Stimulated activated naive CD8-positive, alpha-beta T cell treated with anti-CD3 and anti-CD28 coated beads, Interleukin-15, amount 100 ng/mL, for 72 hours (primary cell): Measurements from ENCODE around the gene PDE3B.
A peak's percentile ranks its signal among the peaks of the same experiment; 100 is the strongest.
"Not testable (repeated sequence)": the region's sequence is repeated elsewhere in the genome, so short reads cannot be mapped to it uniquely, and the experiment has no call there.

ENCODE experiments used
- ATAC-seq: fragments of 150-1000 bp; cut with Tn5 transposase; 2 replicates; pipeline ENCODE4 v1.10.0; 2021; ENCODE audit warnings: mild to moderate bottlenecking, moderate library complexity
- DNase-seq, 2 donors: peaks; one replicate each; pipeline ENCODE4 v3.0.0; 2021 to 2022
- H3K27ac Mint-ChIP-seq, 2 donors: one replicate each; pipeline ENCODE4 v1.8.0; 2022; ENCODE audit warnings: mild to moderate bottlenecking in 2 of 2, mixed read lengths in 2 of 2, moderate library complexity in 2 of 2
- H3K27me3 Mint-ChIP-seq: one replicate; pipeline ENCODE4 v1.8.0; 2022; ENCODE audit warnings: mixed read lengths
- H3K4me1 Mint-ChIP-seq: one replicate; pipeline ENCODE4 v1.8.0; 2022; ENCODE audit warnings: mild to moderate bottlenecking, mixed read lengths
- H3K4me3 Mint-ChIP-seq, 2 donors: one replicate each; pipeline ENCODE4 v1.8.0; 2022; ENCODE audit warnings: mild to moderate bottlenecking in 2 of 2, mixed read lengths in 2 of 2, moderate library complexity in 1 of 2
- H3K9me3 Mint-ChIP-seq, 2 donors: one replicate each; pipeline ENCODE4 v1.8.0; 2022; ENCODE audit warnings: mixed read lengths in 2 of 2

The PDE3B gene

GRCh38 chr11:14633506-14634224 lies 9.9 kb upstream of the PDE3B start:
- not testable (repeated sequence) for H3K27me3 Mint-ChIP-seq, DNase-seq

GRCh38 chr11:14634813-14635212 lies 8.8 kb upstream of the PDE3B start:
- peaks cover 17 to 22% of the 10 kb centered on the region in 2 donors for H3K9me3 Mint-ChIP-seq
- ATAC-seq (no peak), DNase-seq (no peak)
- peak overlapping the region; percentile 38 to 92 for H3K27ac Mint-ChIP-seq
- H3K4me3 Mint-ChIP-seq = peak overlapping the region in 1 of 2 donors; percentile 64
- H3K27me3 Mint-ChIP-seq = no peaks in the 10 kb centered on the region
- peaks cover 47% of the 10 kb centered on the region for H3K4me1 Mint-ChIP-seq

More at GRCh38 chr11:14633506-14634224, 9.9 kb upstream of the PDE3B start:
- ATAC-seq, H3K27ac Mint-ChIP-seq, H3K4me3 Mint-ChIP-seq: not testable (repeated sequence)
- H3K9me3 Mint-ChIP-seq = peaks cover 17 to 22% of the 10 kb centered on the region in 2 donors
- peaks cover 44% of the 10 kb centered on the region for H3K4me1 Mint-ChIP-seq

- H3K9me3 Mint-ChIP-seq = peaks cover 17 to 22% of the 10 kb centered on the region in 2 donors
- ATAC-seq (peak; percentile 40), DNase-seq (no peak)
- H3K4me3 Mint-ChIP-seq = peak overlapping the region; percentile 30 to 64
- peak overlapping the region; percentile 73 to 91 for H3K27ac Mint-ChIP-seq
- H3K27me3 Mint-ChIP-seq = no peaks in the 10 kb centered on the region
- peaks cover 53% of the 10 kb centered on the region for H3K4me1 Mint-ChIP-seq
Observed at GRCh38 chr11:14635546-14635945, 8.1 kb upstream of the PDE3B start.

- H3K9me3 Mint-ChIP-seq = peaks cover 14 to 18% of the 10 kb centered on the region in 2 donors
- ATAC-seq = peak; percentile 86
- H3K4me1 Mint-ChIP-seq = peaks cover 59% of the 10 kb centered on the region
- DNase-seq = peak in 1 of 2 donors; percentile 49
- H3K27ac Mint-ChIP-seq = peak overlapping the region in 1 of 2 donors; percentile 91
- peak overlapping the region; percentile 19 to 68 for H3K4me3 Mint-ChIP-seq
- H3K27me3 Mint-ChIP-seq = no peaks in the 10 kb centered on the region
Observed at GRCh38 chr11:14636119-14636518, 7.5 kb upstream of the PDE3B start.

- Mint-ChIP-seq H3K4me1 (peaks cover 72% of the 10 kb centered on the region), H3K4me3 (peak overlapping the region in 1 of 2 donors; percentile 82), H3K9me3 (peaks cover 10 to 14% of the 10 kb centered on the region in 2 donors), H3K27me3 (no peaks in the 10 kb centered on the region), H3K27ac (no peak overlapping the region)
- DNase-seq (no peak), ATAC-seq (no peak)
Observed at GRCh38 chr11:14637868-14638409, 5.7 kb upstream of the PDE3B start.

DNA sequence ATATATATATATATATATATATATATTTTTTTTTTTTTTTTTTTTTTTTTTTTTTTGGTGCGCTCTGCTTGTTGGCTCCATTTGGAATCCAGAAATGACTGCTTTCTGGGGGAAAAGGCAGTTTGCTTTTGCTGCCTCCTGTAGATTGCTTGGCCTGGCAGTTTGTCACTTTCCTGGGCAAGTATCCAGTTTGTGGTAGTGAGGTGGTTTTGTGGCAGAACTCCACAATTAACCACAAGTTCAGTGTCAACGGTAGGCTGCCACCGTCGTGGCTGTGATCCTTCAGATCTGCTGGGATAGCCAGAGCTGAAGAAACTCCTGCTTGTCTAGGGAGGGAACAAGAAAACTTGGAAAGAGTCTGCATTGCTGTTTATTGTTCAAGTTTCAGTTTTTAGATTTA lies 5.0 kb upstream of the PDE3B start:
- Mint-ChIP-seq H3K4me3 (peak overlapping the region; percentile 54 to 82), H3K9me3 (peaks cover 10 to 14% of the 10 kb centered on the region in 2 donors), H3K4me1 (peaks cover 71% of the 10 kb centered on the region), H3K27ac (peak overlapping the region in 1 of 2 donors; percentile 75), H3K27me3 (no peaks in the 10 kb centered on the region)
- ATAC-seq = no peak
- DNase-seq = peak in 1 of 2 donors; percentile 22

DNA sequence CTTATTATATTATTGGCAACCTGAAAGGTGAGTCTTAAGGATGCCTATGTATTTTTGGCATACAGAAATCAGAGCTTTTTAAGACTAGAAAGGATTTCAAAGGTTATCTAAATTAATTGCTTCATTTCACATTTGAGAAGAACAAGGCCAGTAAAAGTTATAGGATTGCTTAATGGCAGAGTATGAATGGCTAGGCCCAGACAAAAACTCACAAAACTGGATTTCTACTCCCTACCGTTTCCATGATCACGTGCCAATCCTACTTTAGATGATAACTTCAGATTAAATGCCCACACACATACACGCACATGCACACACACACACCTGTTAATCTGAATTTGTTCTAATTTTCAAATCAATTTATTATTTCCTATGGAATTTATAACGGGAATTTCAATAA lies 1.8 kb upstream of the PDE3B start:
- DNase-seq (no peak), ATAC-seq (no peak)
- H3K27ac Mint-ChIP-seq = no peak overlapping the region
- H3K9me3 Mint-ChIP-seq = peaks cover 5 to 7% of the 10 kb centered on the region in 2 donors
- H3K27me3 Mint-ChIP-seq = no peaks in the 10 kb centered on the region
- peak overlapping the region; percentile 74 to 96 for H3K4me3 Mint-ChIP-seq
- peaks cover 39% of the 10 kb centered on the region for H3K4me1 Mint-ChIP-seq

GRCh38 chr11:14642453-14642852 lies 1.2 kb upstream of the PDE3B start:
- peaks cover 0 to under 1% of the 10 kb centered on the region in 2 donors for H3K9me3 Mint-ChIP-seq
- H3K4me1 Mint-ChIP-seq = peaks cover 32% of the 10 kb centered on the region
- no peaks in the 10 kb centered on the region for H3K27me3 Mint-ChIP-seq

DNA sequence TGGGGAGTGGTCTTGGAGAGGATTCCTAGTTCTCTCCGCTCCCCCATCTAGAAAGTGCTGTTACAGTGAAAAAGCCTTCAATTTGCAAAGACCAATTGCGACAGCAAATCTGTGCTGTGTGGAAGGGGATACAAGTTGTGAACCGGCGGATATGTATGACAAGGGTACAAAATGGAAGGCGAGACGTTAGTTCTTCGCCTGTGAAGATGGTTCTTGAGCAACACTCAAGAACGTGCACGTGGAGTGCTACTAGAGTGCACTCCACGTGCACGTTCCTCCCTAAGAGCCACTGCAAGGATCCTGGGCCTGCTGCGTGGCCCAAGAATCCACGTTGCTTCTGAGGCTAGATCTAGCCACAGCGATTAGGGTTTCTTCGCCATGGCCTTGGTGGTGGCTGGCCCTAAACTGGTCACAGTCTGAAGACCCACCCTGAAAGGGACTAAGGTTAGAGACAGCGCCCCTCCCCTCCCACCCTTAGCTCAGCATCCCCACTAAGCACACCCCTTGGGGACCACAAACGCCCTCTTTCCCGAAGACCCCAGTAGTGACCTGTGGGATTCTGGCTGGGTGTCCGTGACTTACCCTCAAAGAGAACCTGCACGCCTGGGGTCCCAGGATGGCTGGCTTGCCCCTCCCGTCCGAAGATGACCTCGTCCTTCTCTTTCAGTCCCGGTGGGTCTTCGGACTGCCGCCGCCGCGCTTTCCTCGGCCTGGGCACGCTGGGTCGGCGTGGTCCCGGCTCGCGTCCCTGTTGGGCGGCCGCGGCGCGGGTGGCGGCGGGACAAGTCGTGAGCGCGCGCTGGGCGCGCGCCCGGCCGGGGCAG lies 519 bp upstream of the PDE3B start:
- H3K4me1 Mint-ChIP-seq = peaks cover 31% of the 10 kb centered on the region
- peak overlapping the region; percentile 69 to 95 for H3K27ac Mint-ChIP-seq
- no peaks in the 10 kb centered on the region for H3K27me3 Mint-ChIP-seq
- no peaks in the 10 kb centered on the region for H3K9me3 Mint-ChIP-seq
- DNase-seq = peak in 1 of 2 donors; percentile 32
- peak overlapping the region; percentile 74 to 96 for H3K4me3 Mint-ChIP-seq
- peak; percentile 19 for ATAC-seq

More at GRCh38 chr11:14642453-14642852, 1.2 kb upstream of the PDE3B start:
- DNase-seq (no peak), ATAC-seq (no peak)
- H3K27ac Mint-ChIP-seq = peak overlapping the region; percentile 59 to 95
- H3K4me3 Mint-ChIP-seq = peak overlapping the region; percentile 74 to 96

DNA sequence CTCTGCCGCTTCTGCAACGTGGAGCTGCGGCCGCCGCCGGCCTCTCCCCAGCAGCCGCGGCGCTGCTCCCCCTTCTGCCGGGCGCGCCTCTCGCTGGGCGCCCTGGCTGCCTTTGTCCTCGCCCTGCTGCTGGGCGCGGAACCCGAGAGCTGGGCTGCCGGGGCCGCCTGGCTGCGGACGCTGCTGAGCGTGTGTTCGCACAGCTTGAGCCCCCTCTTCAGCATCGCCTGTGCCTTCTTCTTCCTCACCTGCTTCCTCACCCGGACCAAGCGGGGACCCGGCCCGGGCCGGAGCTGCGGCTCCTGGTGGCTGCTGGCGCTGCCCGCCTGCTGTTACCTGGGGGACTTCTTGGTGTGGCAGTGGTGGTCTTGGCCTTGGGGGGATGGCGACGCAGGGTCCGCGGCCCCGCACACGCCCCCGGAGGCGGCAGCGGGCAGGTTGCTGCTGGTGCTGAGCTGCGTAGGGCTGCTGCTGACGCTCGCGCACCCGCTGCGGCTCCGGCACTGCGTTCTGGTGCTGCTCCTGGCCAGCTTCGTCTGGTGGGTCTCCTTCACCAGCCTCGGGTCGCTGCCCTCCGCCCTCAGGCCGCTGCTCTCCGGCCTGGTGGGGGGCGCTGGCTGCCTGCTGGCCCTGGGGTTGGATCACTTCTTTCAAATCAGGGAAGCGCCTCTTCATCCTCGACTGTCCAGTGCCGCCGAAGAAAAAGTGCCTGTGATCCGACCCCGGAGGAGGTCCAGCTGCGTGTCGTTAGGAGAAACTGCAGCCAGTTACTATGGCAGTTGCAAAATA lies 816 bp downstream of the PDE3B start:
- peak; percentile 45 for ATAC-seq
- DNase-seq = peak; percentile 61 to 65
- H3K27ac Mint-ChIP-seq = peak overlapping the region; percentile 71 to 97
- no peaks in the 10 kb centered on the region for H3K27me3 Mint-ChIP-seq
- peak overlapping the region; percentile 74 to 96 for H3K4me3 Mint-ChIP-seq
- no peaks in the 10 kb centered on the region for H3K9me3 Mint-ChIP-seq
- H3K4me1 Mint-ChIP-seq = peaks cover 37% of the 10 kb centered on the region

DNA sequence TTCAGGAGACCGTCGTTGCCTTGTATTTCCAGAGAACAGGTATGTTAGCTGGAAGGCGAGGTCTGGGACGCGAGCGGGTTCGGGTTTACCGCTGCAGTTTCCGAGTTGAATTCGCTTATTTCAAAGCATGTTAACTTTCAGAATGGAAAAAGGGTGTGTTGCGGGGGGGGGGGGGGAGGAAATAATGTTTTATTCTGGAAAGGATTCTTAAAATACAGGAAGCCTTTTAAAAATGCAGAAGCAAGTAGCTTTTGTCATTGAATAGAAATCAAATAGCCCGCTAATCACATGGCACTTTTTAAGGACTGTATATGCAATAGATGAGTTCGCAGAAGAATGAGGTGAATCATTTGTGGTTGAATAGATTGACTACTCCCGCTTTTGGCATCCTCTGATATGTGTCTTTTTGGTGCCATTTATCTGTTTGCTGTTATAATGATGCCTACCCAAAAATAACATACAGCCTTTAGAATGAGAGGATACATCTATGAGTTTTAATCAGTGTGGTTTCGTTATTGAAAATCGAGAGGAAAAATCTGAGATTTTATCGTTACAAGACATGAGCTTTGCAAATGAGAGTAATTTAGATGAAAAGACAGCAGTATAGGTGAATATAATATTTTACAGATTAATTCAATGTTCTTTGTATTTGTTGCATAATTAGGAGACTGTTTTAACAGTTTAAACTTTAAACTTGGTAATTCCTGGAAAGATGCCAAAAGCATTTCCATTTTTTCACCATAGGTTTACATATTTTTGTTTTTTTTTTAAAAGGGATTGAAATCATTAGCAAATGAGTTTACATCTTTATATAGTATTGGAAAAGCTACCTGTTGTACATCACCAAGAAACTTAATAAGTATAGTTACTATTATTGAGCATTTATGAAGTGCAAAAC lies 1.7 kb downstream of the PDE3B start:
- Mint-ChIP-seq H3K27ac (peak overlapping the region; percentile 71 to 97), H3K4me3 (peak overlapping the region; percentile 74 to 96), H3K4me1 (peaks cover 38% of the 10 kb centered on the region), H3K27me3 (no peaks in the 10 kb centered on the region), H3K9me3 (peaks cover 0 to 1% of the 10 kb centered on the region in 2 donors)
- peak; percentile 47 for ATAC-seq
- DNase-seq = no peak

DNA sequence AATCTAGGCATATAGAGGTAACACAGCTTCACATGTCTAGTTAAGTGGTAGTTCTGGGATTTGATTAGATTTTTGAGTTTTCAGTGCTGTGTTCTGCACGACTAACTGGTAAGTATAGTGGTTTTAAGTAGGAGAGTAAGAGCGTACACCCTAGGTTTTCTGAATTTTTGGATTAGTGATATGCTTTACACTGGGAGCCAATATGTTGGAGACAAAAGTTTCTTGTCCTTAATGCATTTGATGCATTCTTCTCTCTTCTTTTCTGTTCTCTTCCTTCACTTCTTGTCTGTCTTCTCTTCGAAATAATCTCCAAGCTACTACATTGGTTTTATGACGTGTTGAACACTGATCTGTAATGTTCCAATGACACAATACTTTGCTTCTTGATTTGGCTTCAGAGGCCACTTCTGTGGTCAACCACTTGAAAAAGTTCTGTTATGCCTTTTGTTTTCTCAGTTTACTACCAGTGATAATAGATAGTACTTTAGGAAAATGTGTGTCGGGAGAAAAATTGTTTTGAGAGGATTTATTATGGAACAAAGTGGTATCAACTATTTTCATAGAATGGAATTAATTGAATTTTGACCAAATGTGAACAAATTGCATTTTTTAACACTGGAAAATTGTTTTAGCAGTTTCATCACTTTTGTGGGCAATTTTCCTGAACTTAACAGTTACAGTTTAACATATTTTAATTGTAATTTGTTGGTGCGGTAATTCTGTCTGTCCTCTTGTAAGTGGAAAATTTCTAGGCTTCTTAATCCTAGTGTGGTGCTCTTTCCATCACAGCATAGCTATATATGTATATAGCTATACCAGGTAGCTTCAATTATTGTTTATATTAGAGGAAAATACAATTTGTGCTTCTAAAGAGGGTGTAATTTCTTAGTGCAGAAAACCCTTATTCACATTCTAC lies 2.6 kb downstream of the PDE3B start:
- ATAC-seq = peak; percentile 43
- Mint-ChIP-seq H3K27ac (peak overlapping the region; percentile 71 to 97), H3K27me3 (no peaks in the 10 kb centered on the region), H3K9me3 (peaks cover 0 to 5% of the 10 kb centered on the region in 2 donors), H3K4me3 (peak overlapping the region; percentile 74 to 96), H3K4me1 (peaks cover 40% of the 10 kb centered on the region)
- peak; percentile 15 to 49 for DNase-seq

DNA sequence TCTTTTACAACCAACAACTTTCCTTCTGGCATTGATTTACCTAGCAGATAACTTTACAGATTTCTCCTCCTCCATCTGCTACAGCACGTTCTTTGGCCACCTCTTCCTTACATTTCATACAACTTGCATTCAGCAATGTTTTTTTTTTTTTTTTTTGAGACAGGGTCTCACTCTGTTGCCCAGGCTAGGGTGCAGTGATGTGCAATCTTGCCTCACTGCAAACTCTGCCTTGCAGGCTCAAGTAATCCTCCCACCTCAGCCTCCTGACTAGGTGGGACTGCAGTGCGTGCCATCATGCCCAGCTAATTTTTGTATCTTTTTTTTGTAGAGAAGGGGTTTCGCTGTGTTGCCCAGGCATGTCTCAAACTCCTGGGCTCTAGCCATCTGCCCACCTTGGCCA lies 6.5 kb downstream of the PDE3B start:
- peak overlapping the region in 1 of 2 donors; percentile 70 for H3K27ac Mint-ChIP-seq
- peaks cover 0 to 8% of the 10 kb centered on the region in 2 donors for H3K9me3 Mint-ChIP-seq
- no peaks in the 10 kb centered on the region for H3K27me3 Mint-ChIP-seq
- no peak for ATAC-seq
- peaks cover 62% of the 10 kb centered on the region for H3K4me1 Mint-ChIP-seq
- H3K4me3 Mint-ChIP-seq = peak overlapping the region; percentile 74 to 82
- DNase-seq = no peak
